Liver (tissue), 9 donors: Measurements from ENCODE around the gene TEX12. TPM values are rescaled to one million over a fixed set of nuclear protein-coding genes. Genes with fewer than 3 reads are reported as not detected.
A peak's percentile ranks its signal among the peaks of the same experiment; 100 is the strongest.

Source experiments
- DNase-seq: peaks from one replicate; pipeline ENCODE4 v3.0.0-alpha.2; 2017; ENCODE audit warnings: low spot score
- H3K27ac ChIP-seq, 2 donors: one replicate each; pipeline ENCODE4 v1.7.0; 2013; ENCODE audit warnings: inconsistent platforms in 2 of 2, low read length in 2 of 2, control low read depth in 1 of 2, low read depth in 1 of 2, mild to moderate bottlenecking in 1 of 2
- H3K27me3 ChIP-seq, 4 donors: one replicate each; pipeline versions ENCODE4 v1.6.1 to v1.7.0; 2013; ENCODE audit warnings: low read length in 3 of 4, inconsistent platforms in 1 of 4, mild to moderate bottlenecking in 1 of 4, moderate library complexity in 1 of 4; ENCODE audit not compliant: control insufficient read depth in 4 of 4, insufficient read depth in 4 of 4
- H3K36me3 ChIP-seq, 4 donors: one replicate each; pipeline versions ENCODE4 v1.6.1 to v1.7.0; 2013; ENCODE audit warnings: low read length in 3 of 4, mild to moderate bottlenecking in 3 of 4, low read depth in 1 of 4, moderate library complexity in 1 of 4; ENCODE audit not compliant: control insufficient read depth in 4 of 4, insufficient read depth in 3 of 4
- H3K4me1 ChIP-seq, 4 donors: one replicate each; pipeline versions ENCODE4 v1.6.1 to v1.7.0; 2013; ENCODE audit warnings: low read length in 3 of 4, mild to moderate bottlenecking in 3 of 4, moderate library complexity in 1 of 4; ENCODE audit not compliant: control insufficient read depth in 4 of 4, insufficient read depth in 4 of 4
- H3K4me3 ChIP-seq, 3 donors: one replicate each; pipeline versions ENCODE4 v1.6.1 to v1.7.0; 2013; ENCODE audit warnings: low read length in 3 of 3, control low read depth in 1 of 3, low read depth in 1 of 3, mild to moderate bottlenecking in 1 of 3
- H3K9ac ChIP-seq, 2 donors: one replicate each; pipeline ENCODE4 v1.7.0; 2013; ENCODE audit warnings: low read length in 2 of 2, mild to moderate bottlenecking in 2 of 2, moderate library complexity in 2 of 2, control low read depth in 1 of 2, low read depth in 1 of 2
- H3K9me3 ChIP-seq, 4 donors: one replicate each; pipeline versions ENCODE4 v1.6.1 to v1.7.0; 2013; ENCODE audit warnings: low read length in 3 of 4; ENCODE audit not compliant: control insufficient read depth in 4 of 4
- CTCF ChIP-seq: fragments of 150-350 bp; IDR thresholded peaks from 2 replicates; pipeline ENCODE4 v1.5.1; 2017; ENCODE audit warnings: improper control_type of control experiment, low read depth, low read length; ENCODE audit not compliant: missing input control
- EGR1 ChIP-seq, 2 donors: IDR thresholded peaks; 2 replicates each; pipeline ENCODE4 v1.6.1; 2016 to 2018; ENCODE audit warnings: antibody characterized with exemption in 2 of 2, low read depth in 2 of 2
- FOXA1 ChIP-seq: IDR thresholded peaks from 2 replicates; pipeline ENCODE4 v1.6.1; 2016; ENCODE audit warnings: antibody characterized with exemption
- FOXA2 ChIP-seq: IDR thresholded peaks from 2 replicates; pipeline ENCODE4 v1.6.1; 2016; ENCODE audit warnings: antibody characterized with exemption
- GABPA ChIP-seq, 2 donors: IDR thresholded peaks in 1 of 2; conservative IDR thresholded peaks in 1 of 2; 2 replicates each; pipeline ENCODE4 v1.6.1; 2016; ENCODE audit warnings: antibody characterized with exemption in 2 of 2, mild to moderate bottlenecking in 1 of 2, moderate library complexity in 1 of 2
- HNF4A ChIP-seq, 2 donors: conservative IDR thresholded peaks; 2 replicates each; pipeline ENCODE4 v1.6.1; 2016; ENCODE audit warnings: antibody characterized with exemption in 2 of 2, mild to moderate bottlenecking in 2 of 2
- HNF4G ChIP-seq: IDR thresholded peaks from 2 replicates; pipeline ENCODE4 v1.6.1; 2016; ENCODE audit warnings: antibody characterized with exemption
- JUND ChIP-seq, 2 donors: IDR thresholded peaks; 2 replicates each; pipeline ENCODE4 v1.6.1; 2016; ENCODE audit warnings: antibody characterized with exemption in 2 of 2
- MAX ChIP-seq: IDR thresholded peaks from 2 replicates; pipeline ENCODE4 v1.6.1; 2016; ENCODE audit warnings: antibody characterized with exemption
- NR2F2 ChIP-seq: IDR thresholded peaks from 2 replicates; pipeline ENCODE4 v1.6.1; 2016; ENCODE audit warnings: antibody characterized with exemption
- RAD21 ChIP-seq, 2 donors: IDR thresholded peaks; 2 replicates each; pipeline ENCODE4 v1.6.1; 2016; ENCODE audit warnings: antibody characterized with exemption in 2 of 2, mild to moderate bottlenecking in 2 of 2
- RXRA ChIP-seq, 2 donors: IDR thresholded peaks; 2 replicates each; pipeline ENCODE4 v1.6.1; 2017 to 2018; ENCODE audit warnings: antibody characterized with exemption in 2 of 2, mild to moderate bottlenecking in 1 of 2
- SP1 ChIP-seq: IDR thresholded peaks from 2 replicates; pipeline ENCODE4 v1.6.1; 2018; ENCODE audit warnings: antibody characterized with exemption, mild to moderate bottlenecking
- TAF1 ChIP-seq: conservative IDR thresholded peaks from 2 replicates; pipeline ENCODE4 v1.6.1; 2016; ENCODE audit warnings: antibody characterized with exemption, mild to moderate bottlenecking
- YY1 ChIP-seq: IDR thresholded peaks from 2 replicates; pipeline ENCODE4 v1.6.1; 2016; ENCODE audit warnings: antibody characterized with exemption, mild to moderate bottlenecking
- ZBTB33 ChIP-seq: IDR thresholded peaks from 2 replicates; pipeline ENCODE4 v1.6.1; 2016; ENCODE audit warnings: antibody characterized with exemption
- WGBS: extraction: QIAGEN DNeasy Blood & Tissue Kit; methylation state at CpG from one replicate; pipeline ENCODE4 v1.1.7; 2013; 5-methylcytosine and 5-hydroxymethylcytosine counted together
- polyA plus RNA-seq, 2 donors: library from polyadenylated mRNA; stranded (reverse) in 1 of 2; unstranded in 1 of 2; fragments of 200-250 nt in 1 of 2; fragments of >200 nt in 1 of 2; fragmentation: Nextera tagmentation in 1 of 2; extraction: Ambion mirVana in 1 of 2; gene quantifications; one replicate each; pipeline versions ENCODE4 v1.2.1 to v1.2.3, GENCODE V29; 2013 to 2015
- total RNA-seq, 2 donors: library from RNA; depleted of rRNA; stranded (reverse); fragments of >200 nt; gene quantifications; one replicate each; pipeline ENCODE4 v1.2.3, GENCODE V29; 2014
- TF ChIP-seq, protein P1 (sequence below): IDR thresholded peaks from 2 replicates; pipeline ENCODE4 v1.6.1; 2016; ENCODE audit warnings: antibody characterized with exemption, mild to moderate bottlenecking
- TF ChIP-seq, protein P2 (sequence below): IDR thresholded peaks from 2 replicates; pipeline ENCODE4 v1.6.1; 2016; ENCODE audit warnings: antibody characterized with exemption
- donor health status: healthy.
- donor health status: healthy.
- donor health status: healthy.
- donor health status: healthy.
- donor health status: healthy.

The TEX12 gene
- total and polyA plus RNA-seq, 4 donors, result 0.07 to 0.42 (median 0.29) TPM; not detected in 1

GRCh38 chr11:112216561-112217105 is 49.5 kb downstream of the TEX12 start:
- WGBS, result 45% methylated on average over 1 of the region's 1 CpG
- H3K27me3 ChIP-seq, result no peaks in the 10 kb centered on the region

More at GRCh38 chr11:112216561-112217105, 49.5 kb downstream of the TEX12 start:
- Histone ChIP-seq H3K27ac (peak overlapping the region; percentile 81 to 85), H3K4me3 (no peak overlapping the region), H3K9ac (peak overlapping the region in 1 of 2 donors; percentile 48), H3K36me3 (peaks cover 0 to 10% (median 4%) of the 10 kb centered on the region in 4 donors), H3K4me1 (peaks cover 9 to 80% (median 51%) of the 10 kb centered on the region in 4 donors), H3K9me3 (no peaks in the 10 kb centered on the region)
- DNase-seq, result no peak
- peak in 1 of 2 donors; percentile 61 for TF ChIP-seq GABPA (IDR thresholded peaks at IDR 0.05 in 1 of 2, conservative IDR thresholded peaks at IDR 0.05 in 1 of 2)
- TF ChIP-seq ZBTB33, result peak; percentile 95
- peak; percentile 91 for TF ChIP-seq FOXA1
- TF ChIP-seq TAF1, result no peak
- TF ChIP-seq JUND (IDR thresholded peaks at IDR 0.05), result peak; percentile 92 to 94
- TF ChIP-seq RAD21 (IDR thresholded peaks at IDR 0.05), result peak in 1 of 2 donors; percentile 60
- TF ChIP-seq FOXA2, result peak; percentile 89
- peak; percentile 71 for TF ChIP-seq NR2F2
- peak; percentile 99 for TF ChIP-seq SP1
- peak; percentile 96 for TF ChIP-seq HNF4G
- peak; percentile 94 for TF ChIP-seq YY1
- no peak for TF ChIP-seq CTCF
- TF ChIP-seq HNF4A (conservative IDR thresholded peaks at IDR 0.05), result peak; percentile 98 to 99
- TF ChIP-seq EGR1 (IDR thresholded peaks at IDR 0.05; ENCODE audit: low read depth in 2 of 2), result peak in 1 of 2 donors; percentile 51
- peak; percentile 89 for TF ChIP-seq MAX
- TF ChIP-seq RXRA (IDR thresholded peaks at IDR 0.05), result peak; percentile 99
- TF ChIP-seq, protein P1, sequence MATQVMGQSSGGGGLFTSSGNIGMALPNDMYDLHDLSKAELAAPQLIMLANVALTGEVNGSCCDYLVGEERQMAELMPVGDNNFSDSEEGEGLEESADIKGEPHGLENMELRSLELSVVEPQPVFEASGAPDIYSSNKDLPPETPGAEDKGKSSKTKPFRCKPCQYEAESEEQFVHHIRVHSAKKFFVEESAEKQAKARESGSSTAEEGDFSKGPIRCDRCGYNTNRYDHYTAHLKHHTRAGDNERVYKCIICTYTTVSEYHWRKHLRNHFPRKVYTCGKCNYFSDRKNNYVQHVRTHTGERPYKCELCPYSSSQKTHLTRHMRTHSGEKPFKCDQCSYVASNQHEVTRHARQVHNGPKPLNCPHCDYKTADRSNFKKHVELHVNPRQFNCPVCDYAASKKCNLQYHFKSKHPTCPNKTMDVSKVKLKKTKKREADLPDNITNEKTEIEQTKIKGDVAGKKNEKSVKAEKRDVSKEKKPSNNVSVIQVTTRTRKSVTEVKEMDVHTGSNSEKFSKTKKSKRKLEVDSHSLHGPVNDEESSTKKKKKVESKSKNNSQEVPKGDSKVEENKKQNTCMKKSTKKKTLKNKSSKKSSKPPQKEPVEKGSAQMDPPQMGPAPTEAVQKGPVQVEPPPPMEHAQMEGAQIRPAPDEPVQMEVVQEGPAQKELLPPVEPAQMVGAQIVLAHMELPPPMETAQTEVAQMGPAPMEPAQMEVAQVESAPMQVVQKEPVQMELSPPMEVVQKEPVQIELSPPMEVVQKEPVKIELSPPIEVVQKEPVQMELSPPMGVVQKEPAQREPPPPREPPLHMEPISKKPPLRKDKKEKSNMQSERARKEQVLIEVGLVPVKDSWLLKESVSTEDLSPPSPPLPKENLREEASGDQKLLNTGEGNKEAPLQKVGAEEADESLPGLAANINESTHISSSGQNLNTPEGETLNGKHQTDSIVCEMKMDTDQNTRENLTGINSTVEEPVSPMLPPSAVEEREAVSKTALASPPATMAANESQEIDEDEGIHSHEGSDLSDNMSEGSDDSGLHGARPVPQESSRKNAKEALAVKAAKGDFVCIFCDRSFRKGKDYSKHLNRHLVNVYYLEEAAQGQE, result peak; percentile 65
- TF ChIP-seq, protein P2, sequence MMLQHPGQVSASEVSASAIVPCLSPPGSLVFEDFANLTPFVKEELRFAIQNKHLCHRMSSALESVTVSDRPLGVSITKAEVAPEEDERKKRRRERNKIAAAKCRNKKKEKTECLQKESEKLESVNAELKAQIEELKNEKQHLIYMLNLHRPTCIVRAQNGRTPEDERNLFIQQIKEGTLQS, result peak; percentile 80
